OCI-LY7 (cell line): ENCODE data around the gene ARHGEF4.

Experiments
- CTCF ChIP-seq: fragments of 200-600 bp; sonication (generic); conservative IDR thresholded peaks from 2 replicates; pipeline ENCODE4 v1.5.1; 2014; ENCODE audit warnings: mild to moderate bottlenecking, antibody characterized with exemption, low read length, moderate library complexity, mixed read lengths
- EZH2phosphoT487 ChIP-seq: fragments of 200-600 bp; sonication (generic); IDR thresholded peaks from 2 replicates; pipeline ENCODE4 v1.6.1; 2018; ENCODE audit warnings: low read depth, borderline replicate concordance, mild to moderate bottlenecking, mixed run types, antibody characterized with exemption, low read length, moderate library complexity, mixed read lengths

- no peak for TF ChIP-seq CTCF
- no peak for TF ChIP-seq EZH2phosphoT487
Observed at GRCh38 chr2:130957915-130958314, 121.2 kb downstream of the ARHGEF4 start.
